Measurements from ENCODE around the gene ZNF841.

DNA sequence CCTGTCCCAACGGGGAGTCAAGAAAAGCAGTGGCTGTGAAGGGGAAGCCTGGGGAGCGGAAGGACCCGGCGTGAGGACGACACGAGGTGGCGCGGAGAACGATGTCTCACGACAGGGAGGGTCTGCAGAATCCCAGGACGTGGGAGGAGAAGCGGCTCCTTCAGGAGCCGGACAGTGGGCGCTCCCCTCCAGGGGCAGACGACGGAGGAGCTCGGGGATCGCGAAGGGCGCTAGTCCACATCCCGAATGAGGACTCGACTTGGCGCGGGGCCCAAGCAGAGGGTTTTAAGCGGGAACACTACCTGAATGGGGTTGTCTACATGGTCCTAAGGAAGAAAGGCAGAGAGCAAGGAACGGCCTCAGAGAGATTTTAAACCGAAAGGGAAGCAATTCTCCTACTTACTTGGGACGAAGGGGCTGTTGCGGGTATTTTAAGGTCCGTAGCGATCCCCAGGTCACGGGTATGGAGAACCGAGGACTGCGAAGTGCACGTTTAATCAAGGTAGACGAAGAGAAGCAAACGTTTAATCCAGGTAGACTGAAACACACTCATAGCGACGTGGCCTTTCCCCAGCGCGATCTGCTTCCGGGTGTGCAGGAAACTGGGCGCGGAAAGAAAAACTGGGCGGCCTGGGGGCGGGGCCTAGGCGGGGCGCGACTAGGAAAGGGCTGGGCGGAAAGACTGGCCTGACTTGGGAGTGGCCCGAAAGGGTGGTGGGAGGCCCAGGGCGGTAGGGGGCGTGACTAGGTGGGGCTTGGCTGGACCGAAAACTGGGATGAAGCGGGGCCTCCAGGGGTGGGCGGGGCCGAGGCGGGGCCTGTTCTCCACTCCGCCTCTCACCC lies at the start of gene ZNF841:
- TF ChIP-seq, protein P1, sequence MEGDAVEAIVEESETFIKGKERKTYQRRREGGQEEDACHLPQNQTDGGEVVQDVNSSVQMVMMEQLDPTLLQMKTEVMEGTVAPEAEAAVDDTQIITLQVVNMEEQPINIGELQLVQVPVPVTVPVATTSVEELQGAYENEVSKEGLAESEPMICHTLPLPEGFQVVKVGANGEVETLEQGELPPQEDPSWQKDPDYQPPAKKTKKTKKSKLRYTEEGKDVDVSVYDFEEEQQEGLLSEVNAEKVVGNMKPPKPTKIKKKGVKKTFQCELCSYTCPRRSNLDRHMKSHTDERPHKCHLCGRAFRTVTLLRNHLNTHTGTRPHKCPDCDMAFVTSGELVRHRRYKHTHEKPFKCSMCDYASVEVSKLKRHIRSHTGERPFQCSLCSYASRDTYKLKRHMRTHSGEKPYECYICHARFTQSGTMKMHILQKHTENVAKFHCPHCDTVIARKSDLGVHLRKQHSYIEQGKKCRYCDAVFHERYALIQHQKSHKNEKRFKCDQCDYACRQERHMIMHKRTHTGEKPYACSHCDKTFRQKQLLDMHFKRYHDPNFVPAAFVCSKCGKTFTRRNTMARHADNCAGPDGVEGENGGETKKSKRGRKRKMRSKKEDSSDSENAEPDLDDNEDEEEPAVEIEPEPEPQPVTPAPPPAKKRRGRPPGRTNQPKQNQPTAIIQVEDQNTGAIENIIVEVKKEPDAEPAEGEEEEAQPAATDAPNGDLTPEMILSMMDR (IDR thresholded peaks at IDR 0.05; ENCODE audit: low read length): no peak
- no peak for TF ChIP-seq EZH2 (IDR thresholded peaks at IDR 0.05; ENCODE audit: borderline replicate concordance, low read length)
